Activated naive CD8-positive, alpha-beta T cell treated with anti-CD3 and anti-CD28 coated beads, Interleukin-2, amount 50 U/mL, for 24 hours (primary cell): ENCODE data around the gene ENKD1.

Experiments
- ATAC-seq: fragments of 150-1000 bp; cut with Tn5 transposase; one replicate; pipeline ENCODE4 v1.10.0; 2021
- DNase-seq: peaks from one replicate; pipeline ENCODE4 v3.0.0; 2021
- H3K27ac Mint-ChIP-seq: one replicate; pipeline ENCODE4 v1.8.0; 2021; ENCODE audit warnings: mild to moderate bottlenecking, mixed read lengths
- H3K27me3 Mint-ChIP-seq: one replicate; pipeline ENCODE4 v1.8.0; 2021; ENCODE audit warnings: mixed read lengths
- H3K36me3 Mint-ChIP-seq: one replicate; pipeline ENCODE4 v1.8.0; 2021; ENCODE audit warnings: low read depth, mixed read lengths
- H3K4me1 Mint-ChIP-seq: one replicate; pipeline ENCODE4 v1.8.0; 2021; ENCODE audit warnings: mixed read lengths
- H3K4me3 Mint-ChIP-seq: one replicate; pipeline ENCODE4 v1.8.0; 2021; ENCODE audit warnings: mild to moderate bottlenecking, moderate library complexity, mixed read lengths
- H3K9me3 Mint-ChIP-seq: one replicate; pipeline ENCODE4 v1.8.0; 2021; ENCODE audit warnings: mixed read lengths

ENKD1 gene, protein sequence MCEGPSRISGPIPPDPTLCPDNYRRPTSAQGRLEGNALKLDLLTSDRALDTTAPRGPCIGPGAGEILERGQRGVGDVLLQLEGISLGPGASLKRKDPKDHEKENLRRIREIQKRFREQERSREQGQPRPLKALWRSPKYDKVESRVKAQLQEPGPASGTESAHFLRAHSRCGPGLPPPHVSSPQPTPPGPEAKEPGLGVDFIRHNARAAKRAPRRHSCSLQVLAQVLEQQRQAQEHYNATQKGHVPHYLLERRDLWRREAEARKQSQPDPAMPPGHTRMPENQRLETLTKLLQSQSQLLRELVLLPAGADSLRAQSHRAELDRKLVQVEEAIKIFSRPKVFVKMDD

DNA sequence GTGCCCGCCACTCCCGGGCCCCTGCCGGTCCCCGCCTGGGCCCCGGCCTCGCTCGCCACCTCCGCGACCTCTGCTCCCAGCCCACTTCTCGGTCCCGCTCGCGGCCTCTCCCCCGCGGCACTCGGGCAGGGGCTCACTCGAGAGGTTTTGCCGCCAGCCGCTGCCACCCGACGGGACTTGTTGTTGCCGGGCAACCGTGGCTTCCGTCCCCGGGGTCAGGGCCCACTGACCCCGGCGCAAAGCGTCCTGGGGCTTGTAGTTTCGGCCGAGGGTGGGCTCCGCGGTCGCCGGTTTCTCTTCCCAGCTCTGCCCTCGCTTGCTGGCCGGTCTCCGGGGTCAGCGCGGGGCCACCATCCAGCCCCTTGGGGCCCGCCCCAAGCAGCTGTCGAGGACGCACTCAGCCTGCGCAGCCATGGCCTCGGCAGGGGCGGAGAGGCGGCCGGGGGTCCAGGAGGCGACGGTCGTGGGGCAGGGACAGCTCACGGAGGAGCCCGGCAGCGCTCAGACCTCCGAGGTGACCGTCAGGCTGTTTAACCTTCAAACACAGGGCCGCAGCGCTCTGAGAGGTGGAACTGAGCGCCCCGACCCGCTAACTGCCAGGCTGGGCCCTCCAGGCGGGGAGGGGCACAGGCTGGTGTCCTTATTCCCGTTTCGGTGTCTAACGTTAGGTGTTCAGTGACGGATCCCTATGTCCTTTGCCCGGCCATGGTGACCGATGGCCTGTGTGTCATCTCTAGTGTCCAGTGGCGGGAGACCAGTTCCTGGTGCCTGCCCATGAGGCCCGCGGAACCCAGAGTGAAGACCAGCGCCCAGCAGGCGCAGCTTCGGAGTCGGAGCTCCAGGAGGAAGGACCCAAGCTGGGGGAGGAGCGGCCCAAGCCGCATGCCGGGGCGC, at the start of gene ENKD1, which contains the start of gene C16orf86:
Gene ENKD1, minus strand, starts transcription at position 192 of the 894 bp plus-strand sequence. CDS start 308 bp downstream, outside the sequence.
Gene C16orf86, plus strand, starts transcription at position 256 of the 894 bp plus-strand sequence. Its CDS starts 157 bp downstream, at position 413.
- H3K9me3 Mint-ChIP-seq, result no peaks in the 10 kb centered on the region
- peak within 1 kb of the TSS; percentile 77 for H3K4me3 Mint-ChIP-seq

DNA sequence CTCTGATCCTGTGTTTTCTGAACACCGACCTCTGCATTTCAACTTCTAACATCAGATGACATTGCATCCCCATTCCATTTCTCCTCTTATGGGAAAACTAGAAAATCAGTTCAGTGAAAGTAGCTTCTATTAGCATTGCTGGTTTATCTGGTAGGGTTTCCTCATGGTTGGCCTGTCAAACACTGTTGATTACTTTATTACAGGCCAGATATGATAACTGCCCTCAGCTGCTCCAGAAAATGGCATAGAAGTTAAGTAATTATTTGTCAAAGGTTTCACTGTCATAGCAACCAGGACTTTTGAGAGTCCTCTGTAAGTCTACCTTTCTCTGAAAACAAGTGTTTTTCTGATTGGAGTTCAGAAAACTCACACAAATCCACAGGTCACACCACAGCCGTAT, 49.5 kb upstream of the ENKD1 start:
- Mint-ChIP-seq H3K4me1 (peaks cover 27% of the 10 kb centered on the region), H3K4me3 (no peak overlapping the region)

More for the DNA sequence above, at the start of gene ENKD1, which contains the start of gene C16orf86:
- Mint-ChIP-seq H3K4me1 (peaks cover 25% of the 10 kb centered on the region), H3K27ac (peak within 1 kb of the TSS; percentile 70), H3K27me3 (no peaks in the 10 kb centered on the region), H3K36me3 (peaks cover 6% of the 10 kb centered on the region)
- ATAC-seq, result peak; percentile 56
- peak; percentile 85 for DNase-seq

DNA sequence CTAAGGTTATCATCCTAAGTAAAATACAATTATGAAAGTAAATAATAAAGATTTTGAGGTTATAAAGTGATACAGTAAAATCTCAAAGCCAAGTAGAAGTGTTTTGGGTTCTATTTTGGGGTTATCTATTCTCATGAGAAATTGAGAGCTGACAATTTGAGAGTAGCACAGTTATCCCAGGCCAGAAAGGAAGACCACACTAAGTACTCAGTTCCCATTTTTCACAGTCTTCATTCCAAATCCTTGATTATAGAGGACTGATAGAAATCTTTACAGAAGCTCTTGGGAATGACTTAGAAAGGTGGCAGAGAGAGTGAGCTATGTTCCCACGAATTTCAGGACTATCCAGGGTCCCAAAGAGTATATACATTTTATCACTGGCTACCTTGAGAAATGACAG, 48.0 kb upstream of the ENKD1 start:
- ATAC-seq (no peak), DNase-seq (no peak)
- Mint-ChIP-seq H3K4me3 (no peak overlapping the region), H3K27me3 (no peaks in the 10 kb centered on the region), H3K9me3 (no peaks in the 10 kb centered on the region), H3K27ac (no peak overlapping the region), H3K36me3 (peaks cover 13% of the 10 kb centered on the region), H3K4me1 (peaks cover 20% of the 10 kb centered on the region)

More for the DNA sequence above, 49.5 kb upstream of the ENKD1 start:
- Mint-ChIP-seq H3K27ac (no peak overlapping the region), H3K36me3 (peaks cover 13% of the 10 kb centered on the region), H3K27me3 (no peaks in the 10 kb centered on the region), H3K9me3 (no peaks in the 10 kb centered on the region)
- ATAC-seq (no peak), DNase-seq (no peak)

DNA sequence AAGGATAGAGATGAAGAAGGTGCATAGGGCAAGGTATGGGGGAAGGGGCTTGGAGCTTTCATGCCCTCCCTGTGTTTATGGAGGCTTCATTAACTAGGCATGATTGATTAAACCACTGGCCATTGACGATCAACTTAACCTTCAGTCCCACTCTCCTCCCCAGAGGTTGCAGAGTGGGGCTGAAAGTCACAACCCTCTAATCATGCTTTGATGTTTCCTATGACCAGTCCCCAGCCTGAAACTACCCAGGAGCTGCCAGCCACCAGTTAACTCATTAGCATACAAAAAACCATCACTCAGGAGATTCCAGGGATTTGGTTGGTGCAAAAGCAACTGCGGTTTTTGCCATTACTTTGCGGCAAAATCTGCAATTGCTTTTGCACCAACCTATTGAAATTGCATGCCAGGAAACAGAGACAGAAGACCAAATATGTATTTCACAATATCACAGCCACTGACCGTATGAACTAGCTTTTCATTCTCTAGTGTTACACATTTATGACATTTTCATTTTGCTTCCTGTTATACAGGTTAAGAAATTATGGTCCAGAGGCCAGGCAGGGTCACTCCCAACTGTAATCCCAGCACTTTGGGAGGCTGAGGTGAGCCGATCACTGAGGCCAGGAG, 47.2 kb upstream of the ENKD1 start:
- no peaks in the 10 kb centered on the region for H3K27me3 Mint-ChIP-seq
- DNase-seq (no peak), ATAC-seq (no peak)
- peaks cover 13% of the 10 kb centered on the region for H3K36me3 Mint-ChIP-seq
- H3K4me1 Mint-ChIP-seq, result peaks cover 17% of the 10 kb centered on the region
- no peak overlapping the region for H3K27ac Mint-ChIP-seq
- H3K4me3 Mint-ChIP-seq, result no peak overlapping the region
- H3K9me3 Mint-ChIP-seq, result no peaks in the 10 kb centered on the region

DNA sequence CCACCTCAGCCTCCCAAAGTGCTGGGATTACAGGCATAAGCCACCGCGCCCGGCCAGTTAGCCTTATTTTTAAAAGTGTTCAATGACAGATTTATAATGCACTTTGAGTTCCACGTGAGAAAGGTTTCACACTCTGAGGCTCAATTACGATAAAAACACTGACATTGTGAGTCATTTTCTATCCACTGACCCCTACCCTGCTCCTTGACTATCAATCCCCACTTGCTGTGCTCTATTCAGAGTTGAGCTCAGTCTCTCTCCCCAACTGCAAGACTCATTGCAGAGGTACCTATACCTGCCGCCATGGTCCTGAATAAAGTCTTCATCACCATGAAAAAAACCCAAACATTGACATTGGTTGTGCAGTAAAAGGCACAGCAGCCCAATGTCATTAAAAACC, 44.1 kb upstream of the ENKD1 start:
- DNase-seq, result no peak
- H3K27ac Mint-ChIP-seq, result no peak overlapping the region
- ATAC-seq, result no peak
- H3K9me3 Mint-ChIP-seq, result no peaks in the 10 kb centered on the region
- no peak overlapping the region for H3K4me3 Mint-ChIP-seq
- no peaks in the 10 kb centered on the region for H3K27me3 Mint-ChIP-seq
- H3K36me3 Mint-ChIP-seq, result peaks cover 3% of the 10 kb centered on the region
- H3K4me1 Mint-ChIP-seq, result peaks cover 1% of the 10 kb centered on the region

DNA sequence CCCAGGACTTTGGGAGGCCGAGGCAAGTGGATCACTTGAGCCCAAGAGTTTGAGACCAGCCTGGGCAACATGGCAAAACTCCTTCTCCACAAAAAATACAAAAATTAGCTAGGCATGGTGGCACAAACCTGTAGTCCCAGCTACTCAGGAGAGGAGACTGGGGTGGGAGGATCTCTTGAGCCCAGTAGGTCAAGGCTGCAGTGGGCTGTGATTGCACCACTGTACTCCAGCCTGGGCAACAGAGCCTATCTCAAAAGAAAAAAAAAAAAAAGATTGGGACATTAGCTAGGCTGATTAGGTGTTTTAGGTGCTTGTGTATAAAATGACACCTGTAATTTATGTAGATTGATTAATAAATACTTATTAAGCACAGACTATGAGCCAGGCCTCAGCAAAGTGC, 42.5 kb upstream of the ENKD1 start:
- Mint-ChIP-seq H3K36me3 (peaks cover 3% of the 10 kb centered on the region), H3K4me3 (no peak overlapping the region), H3K27ac (no peak overlapping the region), H3K4me1 (peaks cover 5% of the 10 kb centered on the region), H3K27me3 (no peaks in the 10 kb centered on the region), H3K9me3 (no peaks in the 10 kb centered on the region)
- DNase-seq (no peak), ATAC-seq (no peak)

DNA sequence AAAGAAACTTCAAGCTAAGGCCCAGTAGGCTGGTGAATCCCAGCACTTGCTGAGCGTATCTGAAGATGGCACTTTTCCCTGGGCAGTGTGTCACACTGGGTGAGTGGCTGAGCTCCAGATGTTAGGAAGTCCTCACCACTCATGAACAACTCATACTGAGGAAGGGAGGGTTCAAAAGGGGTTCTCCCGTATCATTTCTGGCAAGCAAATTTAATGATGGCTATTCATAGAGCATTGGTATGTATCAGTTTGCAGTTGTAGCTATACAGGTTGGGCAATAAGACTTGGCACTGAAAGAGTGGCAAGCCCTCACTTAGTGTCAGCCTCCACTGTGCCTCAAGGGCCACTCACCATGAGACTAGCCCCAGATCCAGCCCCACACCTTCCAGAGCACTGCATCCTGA, 41.8 kb upstream of the ENKD1 start:
- no peaks in the 10 kb centered on the region for H3K9me3 Mint-ChIP-seq
- H3K36me3 Mint-ChIP-seq, result peaks cover 5% of the 10 kb centered on the region
- no peak for ATAC-seq
- no peaks in the 10 kb centered on the region for H3K27me3 Mint-ChIP-seq
- no peak for DNase-seq
- H3K4me3 Mint-ChIP-seq, result no peak overlapping the region
- peaks cover 12% of the 10 kb centered on the region for H3K4me1 Mint-ChIP-seq
- no peak overlapping the region for H3K27ac Mint-ChIP-seq

DNA sequence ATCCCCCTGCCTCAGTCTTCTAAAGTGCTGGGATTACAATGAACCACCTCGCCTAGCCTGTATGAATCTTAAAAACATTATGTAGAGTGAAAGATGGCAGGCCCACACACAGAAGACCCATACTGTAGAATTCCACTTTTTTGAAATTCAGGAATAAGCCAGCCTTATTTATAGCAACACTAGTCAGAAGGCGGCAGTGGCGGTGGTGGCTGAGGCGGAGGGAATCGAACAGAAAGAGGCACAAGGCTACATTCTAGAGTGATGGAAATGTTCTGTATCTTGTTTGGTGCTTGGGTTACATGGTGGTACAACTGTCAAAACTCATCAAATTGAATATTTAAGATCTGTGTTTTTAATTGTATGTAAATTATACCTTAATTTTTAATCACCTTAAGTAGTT, 41.2 kb upstream of the ENKD1 start:
- Mint-ChIP-seq H3K27me3 (no peaks in the 10 kb centered on the region), H3K4me3 (no peak overlapping the region), H3K27ac (no peak overlapping the region), H3K4me1 (peaks cover 18% of the 10 kb centered on the region), H3K9me3 (no peaks in the 10 kb centered on the region), H3K36me3 (peaks cover 7% of the 10 kb centered on the region)
- ATAC-seq (no peak), DNase-seq (no peak)

DNA sequence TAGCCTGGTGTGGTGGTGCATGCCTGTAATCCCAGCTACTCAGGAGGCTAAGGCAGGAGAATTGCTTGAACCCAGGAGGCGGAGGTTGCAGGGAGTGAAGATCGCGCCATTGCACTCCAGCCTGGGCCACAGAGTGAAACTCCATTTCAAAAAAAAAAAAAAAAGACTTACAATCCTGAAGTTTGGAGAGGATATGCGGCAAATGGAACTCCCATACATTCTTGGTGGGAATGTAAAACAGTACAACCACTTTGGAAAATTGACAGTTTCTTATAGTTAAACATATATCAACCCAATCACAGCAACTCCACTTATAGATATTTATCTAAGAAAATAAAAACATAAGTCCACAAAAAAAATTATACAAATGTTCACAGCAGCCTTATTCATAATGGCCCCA, 40.7 kb upstream of the ENKD1 start:
- Mint-ChIP-seq H3K27me3 (no peaks in the 10 kb centered on the region), H3K4me1 (peaks cover 19% of the 10 kb centered on the region), H3K27ac (no peak overlapping the region), H3K36me3 (peaks cover 7% of the 10 kb centered on the region), H3K4me3 (no peak overlapping the region), H3K9me3 (no peaks in the 10 kb centered on the region)
- DNase-seq, result no peak
- ATAC-seq, result no peak

DNA sequence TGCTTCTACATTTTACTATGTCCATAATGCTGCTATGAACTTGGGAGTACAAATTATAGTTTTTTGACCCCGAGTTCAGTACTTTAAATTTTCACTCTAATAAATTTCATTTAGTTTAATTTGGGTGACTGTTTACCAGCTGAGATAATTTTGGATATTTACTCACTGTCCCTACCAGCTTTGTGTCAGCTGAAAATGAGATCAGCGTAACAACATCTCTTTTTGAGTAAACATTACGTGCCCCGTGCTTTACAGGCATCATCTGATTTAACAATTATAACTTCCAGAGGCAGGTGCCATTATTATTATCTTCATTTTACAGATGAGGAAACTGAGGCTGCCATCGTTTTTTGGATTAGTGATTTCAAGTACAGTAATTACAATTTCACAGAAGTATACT, 37.6 kb upstream of the ENKD1 start:
- DNase-seq, result no peak
- Mint-ChIP-seq H3K4me3 (no peak overlapping the region), H3K27ac (peak overlapping the region; percentile 38)

DNA sequence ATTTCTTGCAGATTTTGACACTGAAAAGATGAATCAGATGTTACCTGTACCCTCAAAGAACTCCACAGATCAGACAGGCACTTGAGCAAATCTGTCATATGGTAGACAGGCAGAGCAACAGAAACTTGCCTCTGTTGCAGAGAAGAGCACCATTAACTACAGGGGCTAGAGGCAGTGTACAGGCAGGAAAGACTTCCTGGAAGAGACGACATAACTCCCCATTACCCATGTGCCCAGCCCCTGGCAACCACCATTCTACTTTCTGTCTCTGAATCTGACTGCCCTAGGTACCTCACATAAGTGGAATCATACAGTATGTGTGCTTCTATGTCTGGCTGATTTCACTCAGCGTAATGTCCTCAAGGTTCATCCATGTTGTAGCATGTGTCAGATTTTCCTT, 37.1 kb upstream of the ENKD1 start:
- H3K4me3 Mint-ChIP-seq, result no peak overlapping the region
- peaks cover 19% of the 10 kb centered on the region for H3K4me1 Mint-ChIP-seq
- H3K9me3 Mint-ChIP-seq, result peaks cover 2% of the 10 kb centered on the region
- H3K27ac Mint-ChIP-seq, result peak overlapping the region; percentile 38
- peak; percentile 57 for ATAC-seq
- peaks cover 5% of the 10 kb centered on the region for H3K36me3 Mint-ChIP-seq
- no peak for DNase-seq
- H3K27me3 Mint-ChIP-seq, result no peaks in the 10 kb centered on the region

More for the DNA sequence above, 37.6 kb upstream of the ENKD1 start:
- Mint-ChIP-seq H3K9me3 (no peaks in the 10 kb centered on the region), H3K4me1 (peaks cover 19% of the 10 kb centered on the region), H3K27me3 (no peaks in the 10 kb centered on the region), H3K36me3 (peaks cover 3% of the 10 kb centered on the region)
- no peak for ATAC-seq

DNA sequence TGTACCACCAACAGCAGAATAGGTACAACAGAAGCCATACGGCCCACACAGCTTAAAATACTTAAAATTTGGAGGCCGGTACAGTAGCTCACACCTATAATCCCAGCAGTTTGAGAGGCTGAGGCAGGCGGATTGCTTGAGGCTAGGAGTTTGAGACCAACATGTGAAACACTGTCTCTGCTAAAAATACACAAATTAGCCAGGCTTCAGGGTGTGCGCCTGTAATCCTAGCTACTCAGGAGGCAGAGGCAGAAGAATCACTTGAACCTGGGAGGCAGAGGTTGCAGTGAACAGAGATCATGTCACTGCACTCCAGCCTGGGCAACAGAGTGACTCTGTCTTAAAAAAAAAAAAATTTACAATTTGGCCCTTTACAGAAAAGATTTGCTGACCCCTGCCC, 35.6 kb upstream of the ENKD1 start:
- no peak overlapping the region for H3K27ac Mint-ChIP-seq
- H3K4me3 Mint-ChIP-seq, result no peak overlapping the region
- peaks cover 10% of the 10 kb centered on the region for H3K36me3 Mint-ChIP-seq
- ATAC-seq (no peak), DNase-seq (no peak)
- peaks cover 3% of the 10 kb centered on the region for H3K9me3 Mint-ChIP-seq
- peaks cover 19% of the 10 kb centered on the region for H3K4me1 Mint-ChIP-seq
- no peaks in the 10 kb centered on the region for H3K27me3 Mint-ChIP-seq

DNA sequence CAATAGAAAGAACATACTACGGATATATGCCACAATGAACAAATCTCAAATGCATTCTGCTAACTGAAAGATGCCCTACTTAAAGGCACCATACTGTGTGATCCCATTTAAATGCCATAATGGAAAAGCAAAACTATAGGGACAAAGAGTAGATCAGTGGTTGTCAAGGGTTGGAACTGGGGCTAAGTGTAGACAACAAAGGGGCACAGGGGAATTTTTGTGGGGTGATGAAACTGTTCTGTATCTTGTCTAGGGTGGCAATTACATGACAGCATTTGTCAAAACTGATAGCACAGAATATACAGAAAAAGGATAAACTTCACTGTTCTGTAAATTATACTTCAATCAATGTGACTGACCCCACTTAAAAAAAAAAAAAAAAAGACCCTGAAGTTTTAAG, 34.9 kb upstream of the ENKD1 start:
- no peak overlapping the region for H3K27ac Mint-ChIP-seq
- peaks cover 19% of the 10 kb centered on the region for H3K4me1 Mint-ChIP-seq
- no peaks in the 10 kb centered on the region for H3K27me3 Mint-ChIP-seq
- DNase-seq (no peak), ATAC-seq (no peak)
- peaks cover 3% of the 10 kb centered on the region for H3K9me3 Mint-ChIP-seq
- H3K4me3 Mint-ChIP-seq, result no peak overlapping the region
- peaks cover 10% of the 10 kb centered on the region for H3K36me3 Mint-ChIP-seq

DNA sequence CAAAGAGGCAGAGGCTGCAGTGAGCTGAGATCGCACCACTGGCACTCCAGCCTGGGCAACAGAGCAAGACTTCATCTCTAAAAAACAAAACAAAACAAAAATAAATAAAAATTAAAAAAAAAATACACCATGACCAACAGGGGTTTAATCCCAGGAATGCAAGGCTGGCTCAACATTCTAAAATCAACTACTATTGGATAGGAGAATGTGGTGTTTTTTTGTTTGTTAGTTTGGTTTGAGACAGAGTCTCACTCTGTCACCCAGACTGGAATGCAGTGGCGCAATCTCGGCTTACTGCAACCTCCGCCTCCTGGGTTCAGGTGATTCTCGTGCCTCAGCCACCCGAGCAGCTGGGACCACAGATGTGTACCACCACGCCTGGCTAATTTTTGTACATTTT, 32.7 kb upstream of the ENKD1 start:
- Mint-ChIP-seq H3K27me3 (no peaks in the 10 kb centered on the region), H3K4me1 (peaks cover 16% of the 10 kb centered on the region), H3K36me3 (peaks cover 10% of the 10 kb centered on the region), H3K4me3 (no peak overlapping the region), H3K9me3 (peaks cover 3% of the 10 kb centered on the region), H3K27ac (no peak overlapping the region)
- DNase-seq (no peak), ATAC-seq (no peak)
